Measurements from ENCODE around the gene SLC29A4. TPM values are rescaled to one million over a fixed set of nuclear protein-coding genes. Genes with fewer than 3 reads are reported as not detected.
A peak's percentile ranks its signal among the peaks of the same experiment; 100 is the strongest.
"Not testable (repeated sequence)": the region's sequence is repeated elsewhere in the genome, so short reads cannot be mapped to it uniquely, and the experiment has no call there.

Gene SLC29A4
- total RNA-seq, 6 experiments from 2014 or later: 1.5 to 7.7 (median 3.9) TPM

- peaks cover 0 to 6% (median 0%) of the 10 kb centered on the region in 4 donors for H3K4me1 ChIP-seq
- H3K27ac ChIP-seq: no peak overlapping the region
- no peak for ATAC-seq
- no peak overlapping the region for H3K4me3 ChIP-seq
- H3K27me3 ChIP-seq: no peaks in the 10 kb centered on the region
- no peaks in the 10 kb centered on the region for H3K36me3 ChIP-seq
- no peaks in the 10 kb centered on the region for H3K9me3 ChIP-seq
- no peak for DNase-seq
- TF ChIP-seq POLR2A (IDR thresholded peaks at IDR 0.05): no peak
- TF ChIP-seq, protein P1, sequence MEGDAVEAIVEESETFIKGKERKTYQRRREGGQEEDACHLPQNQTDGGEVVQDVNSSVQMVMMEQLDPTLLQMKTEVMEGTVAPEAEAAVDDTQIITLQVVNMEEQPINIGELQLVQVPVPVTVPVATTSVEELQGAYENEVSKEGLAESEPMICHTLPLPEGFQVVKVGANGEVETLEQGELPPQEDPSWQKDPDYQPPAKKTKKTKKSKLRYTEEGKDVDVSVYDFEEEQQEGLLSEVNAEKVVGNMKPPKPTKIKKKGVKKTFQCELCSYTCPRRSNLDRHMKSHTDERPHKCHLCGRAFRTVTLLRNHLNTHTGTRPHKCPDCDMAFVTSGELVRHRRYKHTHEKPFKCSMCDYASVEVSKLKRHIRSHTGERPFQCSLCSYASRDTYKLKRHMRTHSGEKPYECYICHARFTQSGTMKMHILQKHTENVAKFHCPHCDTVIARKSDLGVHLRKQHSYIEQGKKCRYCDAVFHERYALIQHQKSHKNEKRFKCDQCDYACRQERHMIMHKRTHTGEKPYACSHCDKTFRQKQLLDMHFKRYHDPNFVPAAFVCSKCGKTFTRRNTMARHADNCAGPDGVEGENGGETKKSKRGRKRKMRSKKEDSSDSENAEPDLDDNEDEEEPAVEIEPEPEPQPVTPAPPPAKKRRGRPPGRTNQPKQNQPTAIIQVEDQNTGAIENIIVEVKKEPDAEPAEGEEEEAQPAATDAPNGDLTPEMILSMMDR (IDR thresholded peaks at IDR 0.05): no peak
- intact Hi-C loops (cut with DNase I): no loop called here
- WGBS (ENCODE audit: insufficient coverage, low coverage, low lambda C conversion rate, missing lambda C conversion rate): 58% methylated on average over 7 of the region's 7 CpGs
Observed at GRCh38 chr7:5278766-5279165, 4.0 kb upstream of the SLC29A4 start.

GRCh38 chr7:5279734-5280133 lies 3.0 kb upstream of the SLC29A4 start:
- Histone ChIP-seq H3K27ac (no peak overlapping the region), H3K4me1 (peaks cover 0 to 14% (median 0%) of the 10 kb centered on the region in 4 donors), H3K4me3 (no peak overlapping the region), H3K36me3 (no peaks in the 10 kb centered on the region), H3K9me3 (no peaks in the 10 kb centered on the region), H3K27me3 (no peaks in the 10 kb centered on the region)
- ATAC-seq (no peak), DNase-seq (no peak)
- TF ChIP-seq, protein P1 (IDR thresholded peaks at IDR 0.05): no peak
- no peak for TF ChIP-seq POLR2A (IDR thresholded peaks at IDR 0.05)
- intact Hi-C loops (cut with DNase I): no loop called here
- 85% methylated on average over 4 of the region's 4 CpGs for WGBS (ENCODE audit: insufficient coverage, low coverage, low lambda C conversion rate, missing lambda C conversion rate)

DNA sequence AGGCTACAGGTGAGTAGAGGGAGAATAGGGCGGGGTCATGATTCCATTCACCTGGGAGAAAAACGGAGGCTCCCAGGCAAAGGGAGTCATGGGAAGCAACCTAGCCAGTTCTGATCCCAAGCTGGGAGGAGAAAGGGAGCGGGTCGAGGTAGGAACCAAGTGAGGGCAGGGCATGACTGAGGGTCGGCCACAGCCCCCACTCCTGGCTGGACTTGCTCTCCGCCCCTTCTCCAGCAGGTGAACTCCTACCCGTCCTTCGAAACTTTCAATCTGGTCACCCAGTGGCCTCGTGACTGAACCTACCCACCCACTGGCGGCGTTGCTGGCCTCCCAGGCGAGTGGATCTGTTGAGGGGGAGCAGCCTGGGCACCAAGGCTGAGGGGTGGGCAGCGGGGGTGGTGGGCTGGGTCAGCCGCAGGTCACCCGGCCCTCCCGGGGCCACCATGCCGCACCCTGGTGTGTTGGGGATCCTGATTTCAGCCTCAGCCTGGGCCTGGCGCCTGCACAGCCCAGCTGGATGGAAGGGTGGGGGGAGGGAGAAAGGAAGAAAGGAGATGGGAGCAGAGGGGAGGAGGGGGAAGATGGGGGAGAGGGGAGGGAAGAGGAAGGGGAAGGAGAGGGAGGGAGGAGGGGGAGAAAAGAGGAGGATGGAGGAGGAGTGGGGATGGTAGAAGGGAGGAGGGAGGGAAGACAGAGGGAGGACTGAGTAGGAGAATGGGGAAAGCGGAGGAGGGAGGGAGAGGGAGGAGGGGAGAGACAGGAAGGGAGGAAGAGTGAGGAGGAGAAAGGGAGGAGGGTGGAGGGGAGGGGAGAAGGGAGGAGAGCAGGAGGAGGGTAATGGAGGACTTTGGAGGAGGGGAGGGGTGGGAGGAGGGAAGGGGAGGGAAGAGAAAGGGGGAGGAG lies 894 bp upstream of the SLC29A4 start:
- WGBS (ENCODE audit: insufficient coverage, low coverage, low lambda C conversion rate, missing lambda C conversion rate): 41% methylated on average over 8 of the region's 19 CpGs
- H3K36me3 ChIP-seq; ATAC-seq; H3K4me3 ChIP-seq; H3K27me3 ChIP-seq; H3K9me3 ChIP-seq; intact Hi-C loops (cut with DNase I); DNase-seq; H3K27ac ChIP-seq: not testable (repeated sequence)
- peaks cover 0 to 14% (median 0%) of the 10 kb centered on the region in 4 donors for H3K4me1 ChIP-seq

DNA sequence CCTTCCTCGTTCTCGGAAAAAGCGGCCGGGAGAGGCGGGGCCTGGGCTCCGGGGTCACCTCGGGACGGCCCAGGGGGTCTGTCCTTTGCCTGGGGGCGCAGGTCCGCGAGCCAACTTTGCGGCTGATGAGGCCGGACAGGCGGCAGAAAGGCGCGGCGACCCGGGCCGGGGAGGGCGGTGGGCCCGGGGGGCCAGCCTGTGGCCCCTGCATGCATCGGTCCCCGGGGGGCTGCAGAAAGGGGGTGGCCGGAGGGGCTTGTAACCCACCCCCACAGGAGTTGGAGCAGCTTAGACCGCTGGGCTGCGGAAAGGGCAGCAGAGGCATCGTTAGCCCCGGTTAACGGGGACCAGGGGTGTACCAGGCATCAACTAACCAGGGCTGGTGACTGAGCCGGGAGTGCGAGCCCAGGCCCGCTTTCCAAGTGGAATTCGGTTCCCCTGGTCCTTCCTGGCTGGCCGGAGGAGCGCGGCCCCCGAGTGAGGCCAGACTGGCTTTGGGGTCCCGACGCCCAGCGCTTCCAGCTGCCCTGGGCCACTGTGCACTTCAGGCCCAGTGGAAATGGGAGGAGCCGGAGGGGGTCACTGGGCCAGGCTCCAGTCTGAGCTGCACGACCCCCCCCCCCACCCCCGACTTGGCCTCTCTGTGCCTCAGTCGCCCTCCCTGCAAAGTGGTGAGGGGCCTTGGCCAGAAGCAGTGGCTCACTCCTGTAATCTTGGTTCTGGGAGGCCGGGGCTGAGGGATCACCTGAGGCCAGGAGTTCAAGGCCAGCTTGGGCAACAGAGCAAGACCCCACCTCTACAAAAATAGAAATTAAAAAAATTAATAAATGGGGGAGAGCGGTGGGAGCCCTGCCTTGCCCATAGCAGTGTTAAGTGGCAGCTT lies 919 bp downstream of the SLC29A4 start:
- DNase-seq (no peak), ATAC-seq (peak; percentile 39 to 55 (median 46))
- 3% methylated on average over 14 of the region's 46 CpGs for WGBS (ENCODE audit: insufficient coverage, low coverage, low lambda C conversion rate, missing lambda C conversion rate)
- intact Hi-C loops (cut with DNase I): no loop called here
- H3K9me3 ChIP-seq: no peaks in the 10 kb centered on the region
- H3K4me3 ChIP-seq: peak overlapping the region; percentile 35 to 51 (median 39)
- H3K36me3 ChIP-seq: no peaks in the 10 kb centered on the region
- no peaks in the 10 kb centered on the region for H3K27me3 ChIP-seq
- no peak for TF ChIP-seq POLR2A (IDR thresholded peaks at IDR 0.05)
- TF ChIP-seq, protein P1 (IDR thresholded peaks at IDR 0.05): no peak
- H3K27ac ChIP-seq: no peak overlapping the region
- peaks cover 0 to 14% (median 0%) of the 10 kb centered on the region in 4 donors for H3K4me1 ChIP-seq
